Stimulated activated CD8-positive, alpha-beta memory T cell treated with anti-CD3 and anti-CD28 coated beads, Interleukin-2, amount 100 ng/mL, for 48 hours (primary cell): ENCODE measurements around the gene MRGPRG.
"Not testable (repeated sequence)": the region's sequence is repeated elsewhere in the genome, so short reads cannot be mapped to it uniquely, and the experiment has no call there.

ENCODE experiments used
- DNase-seq, 2 donors: peaks; one replicate each; pipeline ENCODE4 v3.0.0-alpha.2; 2020; ENCODE audit warnings: low read depth in 2 of 2

Gene MRGPRG

GRCh38 chr11:3218483-3219280 lies at the start of gene MRGPRG:
TSS of gene MRGPRG (minus strand) at chr11:3218813. CDS start at chr11:3218813, 0 bp downstream.
- DNase-seq, result no peak

GRCh38 chr11:3262548-3262947 lies 43.9 kb upstream of the MRGPRG start:
- DNase-seq, result not testable (repeated sequence)

- DNase-seq, result not testable (repeated sequence)
Observed at GRCh38 chr11:3261831-3262230, 43.2 kb upstream of the MRGPRG start.

GRCh38 chr11:3257509-3257908 lies 38.9 kb upstream of the MRGPRG start:
- DNase-seq, result not testable (repeated sequence)

- DNase-seq, result not testable (repeated sequence)
Observed at GRCh38 chr11:3255241-3255640, 36.6 kb upstream of the MRGPRG start.

GRCh38 chr11:3254773-3255172 lies 36.2 kb upstream of the MRGPRG start:
- not testable (repeated sequence) for DNase-seq

- no peak for DNase-seq
Observed at GRCh38 chr11:3245071-3245470, 26.5 kb upstream of the MRGPRG start.

GRCh38 chr11:3243880-3244279 lies 25.3 kb upstream of the MRGPRG start:
- DNase-seq, result no peak

GRCh38 chr11:3237119-3237518 lies 18.5 kb upstream of the MRGPRG start:
- no peak for DNase-seq

- DNase-seq, result no peak
Observed at GRCh38 chr11:3234846-3235245, 16.2 kb upstream of the MRGPRG start.

- DNase-seq, result no peak
Observed at GRCh38 chr11:3232956-3233355, 14.3 kb upstream of the MRGPRG start.

- no peak for DNase-seq
Observed at GRCh38 chr11:3231851-3232744, 13.5 kb upstream of the MRGPRG start, which contains the start of gene MRGPRE. TSS of gene MRGPRE (minus strand) at chr11:3232417. CDS start at chr11:3228799, 3,618 bp downstream.

GRCh38 chr11:3231550-3231850 lies 12.9 kb upstream of the MRGPRG start:
- no peak for DNase-seq

- no peak for DNase-seq
Observed at GRCh38 chr11:3230636-3231549, 12.3 kb upstream of the MRGPRG start.

- no peak for DNase-seq
Observed at GRCh38 chr11:3229673-3230630, 11.3 kb upstream of the MRGPRG start.

GRCh38 chr11:3228445-3228829 lies 9.8 kb upstream of the MRGPRG start:
- DNase-seq, result no peak

- no peak for DNase-seq
Observed at GRCh38 chr11:3227568-3228444, 9.2 kb upstream of the MRGPRG start.

- DNase-seq, result no peak
Observed at GRCh38 chr11:3226846-3227567, 8.4 kb upstream of the MRGPRG start.
